Non-pigmented ciliary epithelial cell (primary cell): ENCODE measurements around the gene METTL21C.

Source experiments
- DNase-seq: peaks from one replicate; pipeline ENCODE4 v3.0.0-alpha.2; 2010; ENCODE audit warnings: low read depth

Gene METTL21C

GRCh38 chr13:102667023-102667422 is 27.8 kb downstream of the METTL21C start:
- no peak for DNase-seq

DNA sequence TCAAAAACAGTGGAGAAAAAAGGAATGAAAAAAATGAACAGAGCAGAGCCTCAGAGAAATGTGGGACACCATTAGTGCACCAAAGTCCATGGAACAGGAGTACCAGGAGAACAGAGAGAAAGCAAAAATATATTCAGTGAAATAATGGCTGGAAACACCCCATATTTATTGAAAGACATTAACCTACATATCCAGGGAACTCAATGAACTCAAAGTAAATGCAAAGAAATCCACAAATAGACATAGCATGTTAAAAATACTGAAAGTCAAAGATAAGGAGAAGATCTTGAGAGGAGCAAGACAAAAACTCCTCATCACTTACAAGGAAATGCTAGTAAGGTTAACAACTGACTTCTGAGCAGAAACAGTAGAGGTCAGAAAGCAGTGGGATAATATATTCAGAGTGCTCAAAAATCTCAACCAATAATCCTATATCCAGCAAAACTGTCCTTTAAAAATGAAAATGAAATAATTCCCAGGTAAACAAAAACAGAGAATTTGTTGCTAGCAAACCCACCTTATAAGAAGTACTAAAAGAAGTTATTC is 35.6 kb downstream of the METTL21C start:
- no peak for DNase-seq

GRCh38 chr13:102658660-102659059 is 36.2 kb downstream of the METTL21C start:
- no peak for DNase-seq

DNA sequence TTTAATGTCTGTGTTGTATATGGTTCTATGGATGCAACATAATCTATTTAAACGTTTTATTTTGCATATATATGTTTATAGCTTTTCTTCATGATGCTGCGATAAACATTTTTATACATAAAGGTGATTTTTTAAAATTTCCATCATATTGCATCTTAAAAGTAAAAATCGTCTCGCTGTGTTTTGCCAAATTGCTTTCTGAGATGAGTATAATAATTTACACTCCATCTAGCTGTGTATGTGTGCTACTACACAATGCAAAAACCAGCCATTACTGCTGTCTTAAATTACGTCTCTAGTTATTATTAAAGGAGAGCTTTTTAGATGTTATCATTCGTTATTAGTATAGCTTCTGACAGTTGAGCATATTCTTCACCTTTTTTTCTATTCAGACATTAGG is 37.2 kb downstream of the METTL21C start:
- no peak for DNase-seq

DNA sequence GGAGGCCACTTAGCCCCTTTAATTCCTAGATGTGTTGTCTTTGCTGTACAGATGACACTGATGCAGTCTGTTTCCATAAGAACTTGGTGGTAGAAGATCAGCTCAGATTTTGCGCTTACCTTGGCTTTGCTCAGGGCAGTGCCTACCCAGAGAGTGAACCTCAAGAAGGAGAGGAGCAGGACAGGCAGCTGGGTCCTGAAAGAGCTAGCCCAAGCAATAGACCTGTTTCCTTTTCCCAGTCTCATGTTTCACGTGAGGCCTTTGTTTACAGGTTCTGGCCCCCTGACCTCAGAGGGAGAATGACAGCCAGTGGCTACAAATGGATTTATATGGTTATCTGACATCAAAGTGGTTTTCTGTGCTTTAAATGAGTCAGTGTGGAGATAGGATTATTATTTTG is 40.1 kb downstream of the METTL21C start:
- DNase-seq, result no peak

DNA sequence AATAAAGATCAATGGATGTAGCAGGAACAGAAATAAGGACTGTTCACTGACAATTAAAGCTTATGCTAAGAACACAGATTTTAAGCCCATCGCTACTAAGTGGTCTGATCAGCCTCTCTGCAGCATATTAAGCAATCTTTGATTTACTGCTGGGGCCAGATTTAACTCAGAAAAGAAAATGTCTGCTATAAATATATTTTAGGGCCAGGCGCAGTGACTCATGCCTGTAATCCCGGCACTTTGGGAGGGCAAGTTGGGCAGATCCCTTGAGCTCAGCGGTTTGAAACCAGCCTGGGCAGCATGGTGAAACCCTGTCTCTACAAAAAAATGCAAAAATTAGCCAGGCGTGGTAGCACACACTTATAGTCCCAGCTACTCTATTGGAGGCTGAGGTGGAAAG is 43.0 kb downstream of the METTL21C start:
- no peak for DNase-seq

GRCh38 chr13:102651392-102651791 is 43.5 kb downstream of the METTL21C start:
- DNase-seq, result peak; percentile 8

GRCh38 chr13:102650444-102650843 is 44.4 kb downstream of the METTL21C start:
- DNase-seq, result no peak

GRCh38 chr13:102648046-102648445 is 46.8 kb downstream of the METTL21C start:
- no peak for DNase-seq

GRCh38 chr13:102645701-102646100 is 49.1 kb downstream of the METTL21C start:
- no peak for DNase-seq

- peak; percentile 5 for DNase-seq
These were observed 51.2 kb downstream of the METTL21C start for GRCh38 chr13:102643656-102644055.

- no peak for DNase-seq
These were observed 52.4 kb downstream of the METTL21C start for GRCh38 chr13:102642475-102642874.

DNA sequence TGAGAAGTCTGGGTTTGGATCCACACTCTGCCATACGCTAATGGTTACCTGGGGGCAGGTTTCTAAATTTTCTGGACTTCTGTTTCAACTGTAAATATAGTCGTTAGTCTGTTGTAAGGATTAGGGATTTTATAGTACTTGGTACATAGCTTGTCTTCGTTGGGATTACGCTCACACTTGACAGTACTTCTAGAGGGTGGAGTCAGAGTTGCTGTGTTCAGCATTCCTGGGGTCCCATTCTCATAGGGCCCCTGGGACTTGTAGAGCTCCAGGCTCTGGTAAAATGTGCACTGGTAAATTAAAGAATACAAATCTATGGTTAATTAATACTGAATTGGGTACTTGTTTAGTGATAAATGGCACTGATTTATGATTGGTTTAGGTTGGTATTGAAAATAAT is 52.8 kb downstream of the METTL21C start:
- no peak for DNase-seq

GRCh38 chr13:102638741-102639140 is 56.1 kb downstream of the METTL21C start:
- no peak for DNase-seq
